ENCODE measurements around the gene SNORC. TPM values are rescaled to one million over a fixed set of nuclear protein-coding genes. Genes with fewer than 3 reads are reported as not detected.
"Not testable (repeated sequence)": the region's sequence is repeated elsewhere in the genome, so short reads cannot be mapped to it uniquely, and the experiment has no call there.

The SNORC gene
- total RNA-seq = 15.5 TPM

GRCh38 chr2:232870018-232870765, at the start of gene SNORC:
Gene SNORC (plus strand): TSS chr2:232870264. CDS start chr2:232870342, 78 bp downstream.
- ATAC-seq (no peak), DNase-seq (ENCODE audit: low spot score) (peak; percentile 33)

GRCh38 chr2:232829988-232830387, 40.1 kb upstream of the SNORC start:
- no peak for ATAC-seq
- DNase-seq (ENCODE audit: low spot score) = no peak

- ATAC-seq (no peak), DNase-seq (ENCODE audit: low spot score) (no peak)
Observed at GRCh38 chr2:232831496-232831895, 38.6 kb upstream of the SNORC start.

- no peak for ATAC-seq
- DNase-seq (ENCODE audit: low spot score) = no peak
Observed at GRCh38 chr2:232833830-232834229, 36.2 kb upstream of the SNORC start.

GRCh38 chr2:232835687-232836208, 34.3 kb upstream of the SNORC start:
- no peak for DNase-seq (ENCODE audit: low spot score)
- no peak for ATAC-seq

- no peak for DNase-seq (ENCODE audit: low spot score)
- ATAC-seq = no peak
Observed at GRCh38 chr2:232836934-232837333, 33.1 kb upstream of the SNORC start.

- ATAC-seq (no peak), DNase-seq (ENCODE audit: low spot score) (no peak)
Observed at GRCh38 chr2:232838406-232838874, 31.6 kb upstream of the SNORC start.

- peak; percentile 33 for ATAC-seq
Observed at GRCh38 chr2:232839411-232840079, 30.5 kb upstream of the SNORC start.

GRCh38 chr2:232842689-232843088, 27.4 kb upstream of the SNORC start:
- ATAC-seq (no peak), DNase-seq (ENCODE audit: low spot score) (no peak)

More at GRCh38 chr2:232839411-232840079, 30.5 kb upstream of the SNORC start:
- no peak for DNase-seq (ENCODE audit: low spot score)

- ATAC-seq (no peak), DNase-seq (ENCODE audit: low spot score) (no peak)
Observed at GRCh38 chr2:232843834-232844233, 26.2 kb upstream of the SNORC start.

- DNase-seq (ENCODE audit: low spot score) (no peak), ATAC-seq (peak; percentile 65)
Observed at GRCh38 chr2:232846055-232846454, 24.0 kb upstream of the SNORC start.

- ATAC-seq (peak; percentile 25), DNase-seq (ENCODE audit: low spot score) (no peak)
Observed at GRCh38 chr2:232850039-232850438, 20.0 kb upstream of the SNORC start.

- not testable (repeated sequence) for ATAC-seq; DNase-seq (ENCODE audit: low spot score)
Observed at GRCh38 chr2:232852081-232852480, 18.0 kb upstream of the SNORC start.

GRCh38 chr2:232852676-232853075, 17.4 kb upstream of the SNORC start:
- DNase-seq (ENCODE audit: low spot score) (no peak), ATAC-seq (no peak)

GRCh38 chr2:232854082-232854481, 16.0 kb upstream of the SNORC start:
- ATAC-seq = no peak
- no peak for DNase-seq (ENCODE audit: low spot score)

GRCh38 chr2:232857158-232857563, 12.9 kb upstream of the SNORC start:
- ATAC-seq (peak; percentile 74), DNase-seq (ENCODE audit: low spot score) (peak; percentile 87)

GRCh38 chr2:232859385-232859916, 10.6 kb upstream of the SNORC start:
- DNase-seq (ENCODE audit: low spot score) (no peak), ATAC-seq (no peak)

- peak; percentile 58 for DNase-seq (ENCODE audit: low spot score)
- ATAC-seq = peak; percentile 67
Observed at GRCh38 chr2:232860593-232861241, 9.3 kb upstream of the SNORC start.

GRCh38 chr2:232861353-232861752, 8.7 kb upstream of the SNORC start:
- ATAC-seq = no peak
- DNase-seq (ENCODE audit: low spot score) = no peak

- DNase-seq (ENCODE audit: low spot score) (no peak), ATAC-seq (no peak)
Observed at GRCh38 chr2:232863996-232864395, 6.1 kb upstream of the SNORC start.

- ATAC-seq (no peak), DNase-seq (ENCODE audit: low spot score) (no peak)
Observed at GRCh38 chr2:232865165-232865564, 4.9 kb upstream of the SNORC start.
